HG02884 (cell line): ENCODE measurements around the gene REG1A.

Experiments used
- ATAC-seq: cut with Tn5 transposase; IDR thresholded peaks from one replicate; pipeline ENCODE4 v1.9.1; 2021; ENCODE audit warnings: mild to moderate bottlenecking, moderate library complexity; ENCODE audit not compliant: unreplicated experiment

Gene REG1A

GRCh38 chr2:79124907-79125720, 4.8 kb downstream of the REG1A start:
- ATAC-seq, result no peak

- ATAC-seq, result no peak
Measured at GRCh38 chr2:79125721-79125985, 5.4 kb downstream of the REG1A start.

GRCh38 chr2:79128406-79128805, 8.1 kb downstream of the REG1A start:
- no peak for ATAC-seq

- ATAC-seq, result no peak
Measured at GRCh38 chr2:79129260-79129659, 9.0 kb downstream of the REG1A start.

GRCh38 chr2:79129804-79130203, 9.5 kb downstream of the REG1A start:
- ATAC-seq, result no peak

GRCh38 chr2:79131687-79132086, 11.4 kb downstream of the REG1A start:
- no peak for ATAC-seq

- ATAC-seq, result no peak
Measured at GRCh38 chr2:79138385-79138784, 18.1 kb downstream of the REG1A start.

- ATAC-seq, result no peak
Measured at GRCh38 chr2:79139423-79139822, 19.1 kb downstream of the REG1A start.

GRCh38 chr2:79155826-79156476, 35.7 kb downstream of the REG1A start:
- ATAC-seq, result no peak

- no peak for ATAC-seq
Measured at GRCh38 chr2:79159030-79159429, 38.7 kb downstream of the REG1A start.

- ATAC-seq, result no peak
Measured at GRCh38 chr2:79159653-79160052, 39.4 kb downstream of the REG1A start, which contains the start of gene REG3A. Gene REG3A (minus strand): TSS chr2:79159753. CDS start chr2:79159405, 348 bp downstream.

- ATAC-seq, result no peak
Measured at GRCh38 chr2:79162132-79162531, 41.8 kb downstream of the REG1A start.

- no peak for ATAC-seq
Measured at GRCh38 chr2:79162801-79163200, 42.5 kb downstream of the REG1A start.

GRCh38 chr2:79171348-79171958, 51.2 kb downstream of the REG1A start:
- no peak for ATAC-seq
